ENCODE results near the gene RIPK3. TPM values are rescaled to one million over a fixed set of nuclear protein-coding genes. Genes with fewer than 3 reads are reported as not detected.

RIPK3 gene
- total and polyA plus RNA-seq, 7 donors = 0.94 to 1.9 (median 1.2) TPM

GRCh38 chr14:24290746-24291145 lies 49.0 kb downstream of the RIPK3 start:
- H3K36me3 ChIP-seq (ENCODE audit: insufficient read depth in 1 of 2, low read depth in 1 of 2) = peaks cover 0 to 52% of the 10 kb centered on the region in 2 donors
- TF ChIP-seq CTCF (IDR thresholded peaks at IDR 0.05) = no peak
- intact Hi-C loops (cut with DNase I) = no loop called here
- H3K4me3 ChIP-seq = no peak overlapping the region
- no peaks in the 10 kb centered on the region for H3K4me1 ChIP-seq
- WGBS, 3 donors = 85 to 90% (median 89%) methylated on average over 9 of the region's 9 CpGs
- H3K27ac ChIP-seq = no peak overlapping the region
- DNase-seq (no peak), ATAC-seq (no peak)
- no peaks in the 10 kb centered on the region for H3K9me3 ChIP-seq
- H3K27me3 ChIP-seq (ENCODE audit: insufficient read depth in 3 of 3, low read length in 2 of 3) = no peaks in the 10 kb centered on the region

GRCh38 chr14:24289649-24290280 lies 50.0 kb downstream of the RIPK3 start:
- Histone ChIP-seq H3K4me1 (no peaks in the 10 kb centered on the region), H3K9me3 (no peaks in the 10 kb centered on the region), H3K27me3 (ENCODE audit: insufficient read depth in 3 of 3, low read length in 2 of 3) (no peaks in the 10 kb centered on the region), H3K4me3 (no peak overlapping the region), H3K36me3 (ENCODE audit: insufficient read depth in 1 of 2, low read depth in 1 of 2) (peaks cover 0 to 42% of the 10 kb centered on the region in 2 donors), H3K27ac (no peak overlapping the region)
- TF ChIP-seq CTCF (IDR thresholded peaks at IDR 0.05) = no peak
- intact Hi-C loops (cut with DNase I) = no loop called here
- DNase-seq (no peak), ATAC-seq (no peak)
- WGBS, 3 donors = 75 to 81% (median 80%) methylated on average over 6 of the region's 6 CpGs

GRCh38 chr14:24286996-24287395 lies 52.8 kb downstream of the RIPK3 start:
- no peak for TF ChIP-seq CTCF (IDR thresholded peaks at IDR 0.05)
- ATAC-seq (peak in 1 of 4 donors; percentile 32), DNase-seq (no peak)
- Histone ChIP-seq H3K9me3 (no peaks in the 10 kb centered on the region), H3K4me3 (no peak overlapping the region), H3K36me3 (ENCODE audit: insufficient read depth in 1 of 2, low read depth in 1 of 2) (peaks cover 0 to 28% of the 10 kb centered on the region in 2 donors), H3K4me1 (no peaks in the 10 kb centered on the region), H3K27me3 (ENCODE audit: insufficient read depth in 3 of 3, low read length in 2 of 3) (no peaks in the 10 kb centered on the region), H3K27ac (no peak overlapping the region)
- WGBS, 3 donors = 83 to 89% (median 83%) methylated on average over 5 of the region's 5 CpGs
- intact Hi-C loops (cut with DNase I) = no loop called here

Other genes starting within 250 kb of the RIPK3 start
Only the 30 nearest of the 33 such genes appear.
- 1 to 10 TPM; 1.5 to 3.6 (median 2.5) TPM for gene NRL, start 225.0 kb downstream of the RIPK3 start, total RNA-seq
- 1 to 10 TPM; 1.2 to 5.1 (median 2.4) TPM for gene NRL, start 225.0 kb downstream of the RIPK3 start, polyA plus RNA-seq
- gene FITM1, start 209.3 kb downstream of the RIPK3 start, total RNA-seq = 100 to 1,000 TPM in 3 of 4 donors, 10 to 100 TPM in 1; 72.8 to 167 (median 137) TPM
- 100 to 1,000 TPM; 100 to 163 (median 113) TPM for gene FITM1, start 209.3 kb downstream of the RIPK3 start, polyA plus RNA-seq
- 100 to 1,000 TPM in 1 of 4 donors, 10 to 100 TPM in 3; 49.2 to 122 (median 80.3) TPM for gene PSME1, start 203.8 kb downstream of the RIPK3 start, total RNA-seq
- 100 to 1,000 TPM in 1 of 3 donors, 10 to 100 TPM in 2; 73.0 to 106 (median 92.6) TPM for gene PSME1, start 203.8 kb downstream of the RIPK3 start, polyA plus RNA-seq
- gene EMC9, start 198.4 kb downstream of the RIPK3 start, total RNA-seq = 10 to 100 TPM; 18.0 to 67.5 (median 36.1) TPM
- 10 to 100 TPM; 17.2 to 35.5 (median 30.9) TPM for gene EMC9, start 198.4 kb downstream of the RIPK3 start, polyA plus RNA-seq
- 100 to 1,000 TPM in 1 of 4 donors, 10 to 100 TPM in 3; 30.1 to 179 (median 76.0) TPM for gene PSME2, start 193.4 kb downstream of the RIPK3 start, total RNA-seq
- 10 to 100 TPM; 64.7 to 80.0 (median 76.4) TPM for gene PSME2, start 193.4 kb downstream of the RIPK3 start, polyA plus RNA-seq
- 10 to 100 TPM; 46.4 to 81.5 (median 64.7) TPM for gene RNF31, start 192.5 kb downstream of the RIPK3 start, total RNA-seq
- 10 to 100 TPM; 43.3 to 57.3 (median 55.7) TPM for gene RNF31, start 192.5 kb downstream of the RIPK3 start, polyA plus RNA-seq
- 10 to 100 TPM; 10.4 to 21.6 (median 15.1) TPM for gene IRF9, start 178.7 kb downstream of the RIPK3 start, total RNA-seq
- gene IRF9, start 178.7 kb downstream of the RIPK3 start, polyA plus RNA-seq = 10 to 100 TPM in 2 of 3 donors, 1 to 10 TPM in 1; 7.9 to 14.2 (median 11.8) TPM
- gene REC8, start 167.9 kb downstream of the RIPK3 start, total RNA-seq = 1 to 10 TPM; 1.0 to 1.6 (median 1.3) TPM
- gene REC8, start 167.9 kb downstream of the RIPK3 start, polyA plus RNA-seq = 1 to 10 TPM in 1 of 3 donors, under 1 TPM in 2; 0.13 to 1.2 (median 0.86) TPM
- gene IPO4, start 151.2 kb downstream of the RIPK3 start, total RNA-seq = 10 to 100 TPM; 35.7 to 75.9 (median 51.1) TPM
- gene IPO4, start 151.2 kb downstream of the RIPK3 start, polyA plus RNA-seq = 10 to 100 TPM; 28.8 to 99.7 (median 62.4) TPM
- 10 to 100 TPM; 21.0 to 22.7 (median 21.8) TPM for gene TM9SF1, start 144.6 kb downstream of the RIPK3 start, total RNA-seq
- gene TM9SF1, start 144.6 kb downstream of the RIPK3 start, polyA plus RNA-seq = 10 to 100 TPM; 21.7 to 43.4 (median 31.7) TPM
- gene TSSK4, start 134.3 kb downstream of the RIPK3 start, total RNA-seq = not detected
- gene TSSK4, start 134.3 kb downstream of the RIPK3 start, polyA plus RNA-seq = under 1 TPM in 2 of 3 donors, not detected in 1; 0.05 to 0.06 TPM
- 10 to 100 TPM; 12.3 to 18.2 (median 15.7) TPM for gene CHMP4A, start 126.5 kb downstream of the RIPK3 start, total RNA-seq
- 10 to 100 TPM; 29.6 to 42.1 (median 29.9) TPM for gene CHMP4A, start 126.5 kb downstream of the RIPK3 start, polyA plus RNA-seq
- gene MDP1, start 123.9 kb downstream of the RIPK3 start, total RNA-seq = 10 to 100 TPM in 3 of 4 donors, 1 to 10 TPM in 1; 9.4 to 16.3 (median 12.1) TPM
- gene MDP1, start 123.9 kb downstream of the RIPK3 start, polyA plus RNA-seq = 10 to 100 TPM in 2 of 3 donors, 1 to 10 TPM in 1; 6.2 to 19.7 (median 13.0) TPM
- 100 to 1,000 TPM; 135 to 206 (median 159) TPM for gene NEDD8, start 107.6 kb downstream of the RIPK3 start, total RNA-seq
- 100 to 1,000 TPM; 214 to 315 (median 297) TPM for gene NEDD8, start 107.6 kb downstream of the RIPK3 start, polyA plus RNA-seq
- gene GMPR2, start 107.1 kb downstream of the RIPK3 start, total RNA-seq = 10 to 100 TPM; 19.7 to 33.1 (median 27.9) TPM
- gene GMPR2, start 107.1 kb downstream of the RIPK3 start, polyA plus RNA-seq = 10 to 100 TPM; 17.7 to 24.0 (median 21.7) TPM
- 10 to 100 TPM; 36.6 to 69.6 (median 65.2) TPM for gene TINF2, start 97.4 kb downstream of the RIPK3 start, total RNA-seq
- gene TINF2, start 97.4 kb downstream of the RIPK3 start, polyA plus RNA-seq = 100 to 1,000 TPM in 1 of 3 donors, 10 to 100 TPM in 2; 37.8 to 103 (median 48.3) TPM
- gene TGM1, start 76.8 kb downstream of the RIPK3 start, total RNA-seq = under 1 TPM in 3 of 4 donors, not detected in 1; 0.25 to 0.50 (median 0.32) TPM
- gene TGM1, start 76.8 kb downstream of the RIPK3 start, polyA plus RNA-seq = 1 to 10 TPM in 1 of 3 donors, under 1 TPM in 2; 0.17 to 1.3 (median 0.86) TPM
- 10 to 100 TPM; 16.9 to 17.8 (median 17.3) TPM for gene RABGGTA, start 68.4 kb downstream of the RIPK3 start, total RNA-seq
- 10 to 100 TPM; 15.1 to 36.2 (median 18.9) TPM for gene RABGGTA, start 68.4 kb downstream of the RIPK3 start, polyA plus RNA-seq
- 1 to 10 TPM; 1.9 to 3.4 (median 2.7) TPM for gene DHRS1, start 40.2 kb downstream of the RIPK3 start, total RNA-seq
- gene DHRS1, start 40.2 kb downstream of the RIPK3 start, polyA plus RNA-seq = 1 to 10 TPM; 1.5 to 6.4 (median 3.4) TPM
- 10 to 100 TPM; 36.7 to 38.8 (median 37.7) TPM for gene NOP9, start 40.1 kb downstream of the RIPK3 start, total RNA-seq
- 10 to 100 TPM; 11.4 to 29.8 (median 16.1) TPM for gene NOP9, start 40.1 kb downstream of the RIPK3 start, polyA plus RNA-seq
- 1 to 10 TPM in 3 of 4 donors, under 1 TPM in 1; 0.95 to 2.5 (median 1.8) TPM for gene CIDEB, start 32.0 kb downstream of the RIPK3 start, total RNA-seq
- gene CIDEB, start 32.0 kb downstream of the RIPK3 start, polyA plus RNA-seq = 1 to 10 TPM; 1.2 to 2.1 (median 1.3) TPM
- 1 to 10 TPM in 3 of 4 donors, under 1 TPM in 1; 0.96 to 2.3 (median 1.7) TPM for gene LTB4R2, start 29.9 kb downstream of the RIPK3 start, total RNA-seq
- gene LTB4R2, start 29.9 kb downstream of the RIPK3 start, polyA plus RNA-seq = under 1 TPM; 0.08 to 0.57 (median 0.32) TPM
- gene LTB4R, start 28.5 kb downstream of the RIPK3 start, total RNA-seq = 1 to 10 TPM; 1.1 to 2.1 (median 2.0) TPM
- 1 to 10 TPM in 1 of 3 donors, under 1 TPM in 2; 0.35 to 2.0 (median 0.65) TPM for gene LTB4R, start 28.5 kb downstream of the RIPK3 start, polyA plus RNA-seq
- gene ADCY4, start 4.9 kb downstream of the RIPK3 start, total RNA-seq = 10 to 100 TPM in 3 of 4 donors, 1 to 10 TPM in 1; 8.6 to 13.9 (median 11.2) TPM
- 10 to 100 TPM in 1 of 3 donors, 1 to 10 TPM in 2; 7.0 to 10.8 (median 7.7) TPM for gene ADCY4, start 4.9 kb downstream of the RIPK3 start, polyA plus RNA-seq
- 10 to 100 TPM in 2 of 4 donors, 1 to 10 TPM in 2; 2.7 to 12.0 (median 7.8) TPM for gene NFATC4, start 28.2 kb upstream of the RIPK3 start, total RNA-seq
- gene NFATC4, start 28.2 kb upstream of the RIPK3 start, polyA plus RNA-seq = 1 to 10 TPM; 5.5 to 7.9 (median 7.3) TPM
- 1 to 10 TPM; 2.1 to 8.0 (median 2.4) TPM for gene NYNRIN, start 59.0 kb upstream of the RIPK3 start, total RNA-seq
- 1 to 10 TPM; 1.1 to 1.5 (median 1.2) TPM for gene NYNRIN, start 59.0 kb upstream of the RIPK3 start, polyA plus RNA-seq
- 1 to 10 TPM in 1 of 4 donors, under 1 TPM in 3; 0.66 to 1.5 (median 0.76) TPM for gene CBLN3, start 89.7 kb upstream of the RIPK3 start, total RNA-seq
- gene CBLN3, start 89.7 kb upstream of the RIPK3 start, polyA plus RNA-seq = under 1 TPM; 0.38 to 0.78 (median 0.70) TPM
- gene KHNYN, start 90.0 kb upstream of the RIPK3 start, total RNA-seq = 10 to 100 TPM; 25.8 to 44.2 (median 41.3) TPM
- gene KHNYN, start 90.0 kb upstream of the RIPK3 start, polyA plus RNA-seq = 10 to 100 TPM; 15.3 to 74.9 (median 35.9) TPM
- 10 to 100 TPM; 55.7 to 75.2 (median 63.8) TPM for gene SDR39U1, start 102.8 kb upstream of the RIPK3 start, total RNA-seq
- gene SDR39U1, start 102.8 kb upstream of the RIPK3 start, polyA plus RNA-seq = 100 to 1,000 TPM in 1 of 3 donors, 10 to 100 TPM in 2; 62.9 to 110 (median 63.6) TPM
- gene CMA1, start 168.3 kb upstream of the RIPK3 start, total RNA-seq = under 1 TPM in 2 of 4 donors, not detected in 2; 0.38 to 0.92 TPM
- gene CMA1, start 168.3 kb upstream of the RIPK3 start, polyA plus RNA-seq = under 1 TPM in 2 of 3 donors, not detected in 1; 0.04 to 0.34 TPM

Measured in psoas muscle (tissue), 8 donors.